ENCODE measurements around the gene IL3RA.

GRCh38 chrX:1421433-1422134 is 85.0 kb downstream of the IL3RA start:
- TF ChIP-seq ZBTB33 (IDR thresholded peaks at IDR 0.05) (no peak), YY1 (IDR thresholded peaks at IDR 0.05) (no peak), TAF1 (conservative IDR thresholded peaks at IDR 0.05) (no peak), SP1 (IDR thresholded peaks at IDR 0.05) (no peak)
